ENCODE data around the gene HERC5. TPM values are rescaled to one million over a fixed set of nuclear protein-coding genes. Genes with fewer than 3 reads are reported as not detected.

Gene HERC5
- total RNA-seq: 10 to 100 TPM in 1 of 5 donors, 1 to 10 TPM in 3, not detected in 1; 1.7 to 11.6 (median 6.3) TPM
- polyA plus RNA-seq: 1 to 10 TPM; 2.2 to 3.2 (median 3.1) TPM
- long read RNA-seq, donor 1: 0 reads
- long read RNA-seq, donor 2: 0 reads
- long read RNA-seq, donor 3: 0 reads
- long read RNA-seq, donor 4: 0 reads
- long read RNA-seq, donor 5, partial matches to known transcripts: 0 of 1 reads
- long read RNA-seq, donor 5, other reads (novel, unspliced or antisense): 0 of 1 reads
- long read RNA-seq, donor 6: 0 reads
- long read RNA-seq, donor 7, partial matches to known transcripts: 0 of 1 reads
- long read RNA-seq, donor 7, other reads (novel, unspliced or antisense): 0 of 1 reads
- long read RNA-seq, donor 8: 0 reads
- long read RNA-seq, donor 9: 0 reads
- long read RNA-seq, donor 10: 0 reads

- TF ChIP-seq POLR2A (IDR thresholded peaks at IDR 0.05): no peak
- peak; percentile 57 to 88 (median 81) for TF ChIP-seq POLR2AphosphoS5 (IDR thresholded peaks at IDR 0.05)
- TF ChIP-seq CTCF (IDR thresholded peaks at IDR 0.05): peak in 5 of 7 experiments; percentile 37 to 87 (median 63)
- peak within 1 kb of the TSS; percentile 82 to 90 (median 87) for H3K27ac ChIP-seq
- WGBS, 5 donors: 0 to 1% (median 0%) methylated on average over 33 to 57 of the region's 57 CpGs
- peaks cover 0 to 1% (median 0%) of the 10 kb centered on the region in 4 donors for H3K36me3 ChIP-seq
- peak; percentile 94 to 96 for DNase-seq
- intact Hi-C loops (cut with DNase I; ENCODE audit: low total_unique reads): loop anchor here (10.0 kb wide), 1 partner anchor 172 kb away; the partner anchor contains the start of gene PPM1K
- H3K9me3 ChIP-seq: no peaks in the 10 kb centered on the region
- H3K4me1 ChIP-seq: peaks cover 0 to 22% (median 9%) of the 10 kb centered on the region in 4 donors
- peak within 1 kb of the TSS; percentile 67 to 84 (median 79) for H3K4me3 ChIP-seq
- H3K27me3 ChIP-seq: no peaks in the 10 kb centered on the region
These were observed at the start of gene HERC5 for GRCh38 chr4:88456670-88457306. Gene HERC5 (plus strand): TSS chr4:88457119. CDS start chr4:88457270, 151 bp downstream.

- Histone ChIP-seq H3K4me3 (no peak overlapping the region), H3K27me3 (no peaks in the 10 kb centered on the region), H3K4me1 (no peaks in the 10 kb centered on the region), H3K36me3 (peaks cover 0 to 25% (median 20%) of the 10 kb centered on the region in 4 donors), H3K9me3 (no peaks in the 10 kb centered on the region), H3K27ac (no peak overlapping the region)
- TF ChIP-seq POLR2A (IDR thresholded peaks at IDR 0.05) (no peak), EP300 (IDR thresholded peaks at IDR 0.05) (no peak), POLR2AphosphoS5 (IDR thresholded peaks at IDR 0.05) (no peak), CTCF (IDR thresholded peaks at IDR 0.05) (no peak)
- intact Hi-C loops (cut with DNase I; ENCODE audit: low total_unique reads): no loop called here
- WGBS, 5 donors: 91 to 97% (median 95%) methylated on average over 2 of the region's 2 CpGs
- no peak for DNase-seq
These were observed 47.7 kb upstream of the HERC5 start for GRCh38 chr4:88409206-88409605.

DNA sequence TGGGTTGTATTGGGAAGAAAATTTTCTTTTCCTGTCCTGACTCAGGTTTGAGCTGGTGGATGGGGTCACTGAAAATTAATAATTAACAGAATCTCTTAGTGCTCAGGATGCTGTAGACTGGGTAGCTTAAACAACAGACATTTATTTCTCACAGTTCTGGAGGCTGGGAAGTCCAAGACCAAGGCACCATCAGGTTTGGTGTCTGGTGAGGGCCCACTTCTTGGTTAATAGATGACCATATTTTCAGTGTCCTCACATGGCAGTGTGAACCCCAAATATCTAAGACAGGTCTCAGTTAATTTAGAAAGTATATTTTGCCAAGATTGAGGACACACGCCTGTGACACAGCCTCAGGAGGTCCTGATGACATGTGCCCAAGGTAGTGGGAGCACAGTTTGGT, 47.1 kb upstream of the HERC5 start:
- intact Hi-C loops (cut with DNase I; ENCODE audit: low total_unique reads): no loop called here
- H3K27me3 ChIP-seq: no peaks in the 10 kb centered on the region
- TF ChIP-seq POLR2A (IDR thresholded peaks at IDR 0.05): no peak
- no peak for TF ChIP-seq EP300 (IDR thresholded peaks at IDR 0.05)
- TF ChIP-seq CTCF (IDR thresholded peaks at IDR 0.05): no peak
- TF ChIP-seq POLR2AphosphoS5 (IDR thresholded peaks at IDR 0.05): no peak
- no peak overlapping the region for H3K4me3 ChIP-seq
- H3K27ac ChIP-seq: no peak overlapping the region
- H3K9me3 ChIP-seq: no peaks in the 10 kb centered on the region
- 94 to 100% (median 98%) methylated on average over 1 of the region's 1 CpG for WGBS, 5 donors
- H3K4me1 ChIP-seq: no peaks in the 10 kb centered on the region
- DNase-seq: no peak
- peaks cover 0 to 25% (median 18%) of the 10 kb centered on the region in 4 donors for H3K36me3 ChIP-seq

DNA sequence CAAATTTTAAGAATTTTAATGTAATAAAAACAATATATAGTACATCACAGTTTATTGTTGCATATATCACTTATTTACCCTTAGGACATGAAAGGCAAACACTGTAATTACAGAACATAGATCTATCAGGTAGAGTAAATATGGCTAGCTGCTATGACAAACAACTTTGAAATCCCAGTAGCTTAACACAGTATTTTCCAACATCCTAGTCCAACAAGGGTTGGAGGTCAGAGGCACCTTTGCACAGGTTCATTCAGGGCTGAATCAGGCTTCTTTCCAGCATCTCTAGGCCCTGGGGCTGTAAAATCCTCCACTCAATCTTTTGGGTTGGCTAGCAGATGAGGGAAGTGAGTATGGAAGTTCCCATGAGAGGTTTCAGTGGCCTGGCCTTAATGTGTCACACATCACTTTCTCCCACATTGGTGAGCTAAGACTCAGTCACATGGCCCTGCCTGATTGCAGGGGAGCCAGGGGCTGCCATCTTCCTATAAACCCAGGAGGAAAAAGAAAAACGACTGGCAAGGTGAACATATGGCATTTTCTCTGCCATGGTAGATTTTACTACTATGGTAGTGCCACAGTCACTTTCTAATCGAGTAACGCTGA, 45.3 kb upstream of the HERC5 start:
- intact Hi-C loops (cut with DNase I; ENCODE audit: low total_unique reads): no loop called here
- no peak for TF ChIP-seq POLR2AphosphoS5 (IDR thresholded peaks at IDR 0.05)
- no peak for TF ChIP-seq EP300 (IDR thresholded peaks at IDR 0.05)
- Histone ChIP-seq H3K9me3 (no peaks in the 10 kb centered on the region), H3K4me1 (no peaks in the 10 kb centered on the region), H3K27ac (no peak overlapping the region), H3K36me3 (peaks cover 0 to 22% (median 12%) of the 10 kb centered on the region in 4 donors), H3K27me3 (no peaks in the 10 kb centered on the region), H3K4me3 (no peak overlapping the region)
- WGBS, 5 donors: 85 to 92% (median 89%) methylated on average over 3 of the region's 3 CpGs
- DNase-seq: no peak
